GM18909 (cell line): ENCODE results near the gene CCDC97.

Experiments used
- ATAC-seq: cut with Tn5 transposase; IDR thresholded peaks from one replicate; pipeline ENCODE4 v1.9.1; 2021; ENCODE audit warnings: mild to moderate bottlenecking; ENCODE audit not compliant: unreplicated experiment, poor library complexity

CCDC97 gene

DNA sequence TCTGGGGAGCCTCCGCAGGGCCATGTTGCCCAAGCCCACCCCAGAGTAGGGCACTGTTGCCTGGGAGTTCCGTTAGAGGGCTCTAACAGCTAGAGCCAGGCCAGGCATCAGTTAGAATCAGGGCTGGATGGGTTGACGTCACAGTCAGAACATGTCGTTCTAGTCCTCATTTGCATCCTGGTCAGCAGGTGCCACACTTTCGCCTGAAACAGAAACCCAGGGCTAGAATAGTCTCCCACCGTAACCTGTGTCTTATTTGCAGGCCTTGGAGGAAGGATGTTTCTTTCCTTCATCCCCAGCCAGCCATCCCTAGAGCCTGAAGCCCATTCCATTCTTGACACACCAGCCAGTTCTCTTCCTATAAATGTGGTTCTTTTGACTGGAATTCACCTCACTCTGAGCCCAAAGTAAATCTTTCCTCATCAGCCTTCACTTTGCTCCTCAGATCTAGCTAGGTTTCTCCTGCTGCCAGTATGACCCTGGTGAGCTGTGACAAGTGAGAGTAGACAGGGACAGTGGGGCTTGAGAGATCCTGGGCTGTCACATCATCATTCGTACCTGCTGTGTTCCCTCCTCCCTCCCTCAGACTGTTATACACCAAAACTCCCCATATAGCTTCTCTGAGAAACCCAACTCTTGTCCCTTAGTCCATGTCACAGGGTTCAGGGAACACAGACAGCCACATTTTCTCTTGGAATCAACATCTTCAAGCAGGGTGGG lies 12.2 kb upstream of the CCDC97 start:
- peak; percentile 79 for ATAC-seq

DNA sequence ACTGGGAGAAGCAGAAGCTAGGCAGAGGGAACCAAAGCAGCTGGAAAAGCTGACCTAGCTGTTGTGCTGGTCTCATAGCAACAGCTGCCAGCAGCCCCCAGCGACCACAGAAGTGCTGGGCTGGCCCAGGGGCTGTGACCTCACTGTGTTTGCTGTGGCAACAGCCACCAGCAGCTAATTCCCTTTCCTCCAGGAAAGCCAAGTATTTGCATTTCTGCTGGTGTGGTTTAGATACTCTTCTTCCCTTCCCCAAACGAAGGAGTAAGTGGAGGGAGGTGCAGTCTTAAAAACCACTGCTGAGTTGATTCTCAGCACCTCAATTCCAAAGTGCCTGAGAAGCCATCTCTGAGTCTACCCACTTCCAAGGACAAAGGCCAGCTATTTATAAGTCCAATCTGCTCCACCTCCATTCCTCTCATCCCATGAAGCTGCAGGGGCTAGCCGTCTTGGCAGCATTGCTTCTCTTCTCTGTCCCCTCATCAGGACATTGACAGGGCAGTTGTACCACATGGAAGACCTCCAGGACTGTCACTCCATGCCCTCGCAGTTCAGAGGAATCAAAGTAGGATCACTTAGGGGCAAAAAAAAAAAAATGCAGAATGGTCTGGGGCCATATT lies 11.5 kb upstream of the CCDC97 start:
- no peak for ATAC-seq

- ATAC-seq: no peak
Measured at GRCh38 chr19:41299046-41299754, 10.8 kb upstream of the CCDC97 start.

DNA sequence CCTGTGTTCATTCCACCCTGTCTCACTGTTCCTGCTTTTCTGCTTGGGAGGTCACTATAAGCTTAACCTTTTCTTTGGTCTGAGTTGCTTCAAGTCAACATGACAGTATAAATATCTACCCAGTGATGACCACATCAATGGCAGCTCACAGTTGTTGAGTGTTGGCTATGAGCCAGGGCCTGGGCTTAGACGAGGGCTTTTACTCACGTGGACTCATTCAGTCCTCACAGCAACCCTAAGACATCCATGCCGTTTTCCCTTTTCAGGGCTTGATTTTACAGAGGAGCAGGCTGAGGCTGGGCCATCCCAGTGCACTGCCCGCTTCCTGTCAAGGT lies 10.2 kb upstream of the CCDC97 start:
- ATAC-seq: no peak

GRCh38 chr19:41300555-41300954 lies 9.4 kb upstream of the CCDC97 start:
- ATAC-seq: no peak

DNA sequence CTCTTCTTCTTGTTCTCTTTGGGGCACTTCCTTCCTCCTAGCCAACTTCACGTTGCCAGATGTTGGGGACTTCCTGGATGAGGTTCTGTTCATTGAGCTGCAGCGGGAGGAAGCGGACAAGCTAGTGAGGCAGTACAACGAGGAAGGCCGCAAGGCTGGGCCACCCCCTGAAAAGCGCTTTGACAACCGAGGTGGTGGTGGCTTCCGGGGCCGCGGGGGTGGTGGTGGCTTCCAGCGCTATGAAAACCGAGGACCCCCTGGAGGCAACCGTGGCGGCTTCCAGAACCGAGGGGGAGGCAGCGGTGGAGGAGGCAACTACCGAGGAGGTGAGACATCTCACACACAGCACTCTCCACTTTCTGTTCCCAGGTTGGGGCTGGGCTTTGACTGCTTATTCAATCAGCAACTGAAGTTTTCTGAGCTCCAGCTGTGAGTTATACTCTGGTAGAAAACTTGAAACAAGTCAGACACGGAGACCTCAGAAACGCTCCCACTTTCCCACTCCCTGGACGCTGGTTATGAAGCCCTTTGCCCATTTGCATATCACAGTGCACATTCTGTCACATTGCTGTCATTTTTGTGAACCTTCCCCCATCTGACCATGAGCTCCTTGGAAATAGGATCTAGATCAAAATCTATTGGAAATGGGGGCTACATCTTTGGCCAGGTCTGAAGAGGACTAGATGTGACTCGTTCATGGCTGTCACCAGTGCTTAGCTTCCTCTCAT lies 7.2 kb upstream of the CCDC97 start:
- no peak for ATAC-seq

DNA sequence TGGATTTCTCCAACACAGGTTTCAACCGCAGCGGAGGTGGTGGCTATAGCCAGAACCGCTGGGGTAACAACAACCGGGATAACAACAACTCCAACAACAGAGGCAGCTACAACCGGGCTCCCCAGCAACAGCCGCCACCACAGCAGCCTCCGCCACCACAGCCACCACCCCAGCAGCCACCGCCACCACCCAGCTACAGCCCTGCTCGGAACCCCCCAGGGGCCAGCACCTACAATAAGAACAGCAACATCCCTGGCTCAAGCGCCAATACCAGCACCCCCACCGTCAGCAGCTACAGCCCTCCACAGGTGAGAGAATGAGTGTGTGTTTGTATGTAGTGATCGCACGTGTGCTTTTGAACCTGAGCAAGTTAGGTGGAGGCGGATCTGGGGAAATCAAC lies 6.0 kb upstream of the CCDC97 start:
- ATAC-seq: no peak

DNA sequence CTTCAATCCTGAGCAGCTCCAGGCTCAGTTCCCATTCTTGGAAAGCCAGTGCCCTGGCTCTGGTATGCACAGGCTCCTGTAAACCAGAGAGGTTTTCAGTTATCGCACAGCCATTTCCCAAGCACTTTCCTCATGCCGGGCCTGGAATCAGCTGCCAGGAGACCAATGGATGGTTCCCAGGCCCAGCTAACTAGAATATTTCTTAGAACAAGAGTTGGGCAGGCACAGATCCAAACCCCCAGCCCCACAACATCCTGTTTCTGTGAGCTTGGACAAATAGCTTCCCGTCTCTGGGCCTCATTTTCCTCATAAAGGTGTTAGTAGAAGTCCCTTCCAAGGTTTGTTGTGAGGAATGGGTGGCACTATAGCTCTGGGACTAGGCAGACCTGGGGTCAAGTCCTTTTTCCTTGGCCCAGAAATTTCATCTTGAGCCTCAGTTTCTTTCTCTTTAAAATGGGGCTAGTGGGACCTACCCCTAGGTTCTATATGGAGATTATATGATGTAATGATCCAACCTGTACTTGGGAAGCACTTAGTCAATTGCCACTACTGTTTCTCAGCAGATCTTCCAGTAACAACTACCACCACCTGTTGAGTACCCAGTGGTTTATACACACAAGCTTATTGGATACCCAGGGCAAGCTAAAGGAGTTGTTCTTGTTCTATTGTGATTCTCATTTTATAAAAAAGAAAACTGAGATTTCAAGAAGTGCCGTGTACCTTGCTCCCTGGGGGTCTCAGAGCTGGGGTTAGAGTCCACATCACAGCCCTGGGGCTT lies 5.1 kb upstream of the CCDC97 start:
- ATAC-seq: no peak

- no peak for ATAC-seq
Measured at GRCh38 chr19:41305927-41306793, 3.8 kb upstream of the CCDC97 start.

- no peak for ATAC-seq
Measured at GRCh38 chr19:41307090-41307875, 2.7 kb upstream of the CCDC97 start.

- no peak for ATAC-seq
Measured at GRCh38 chr19:41307954-41308449, 2.0 kb upstream of the CCDC97 start.

- peak; percentile 55 for ATAC-seq
Measured at GRCh38 chr19:41308450-41309179, 1.4 kb upstream of the CCDC97 start.

DNA sequence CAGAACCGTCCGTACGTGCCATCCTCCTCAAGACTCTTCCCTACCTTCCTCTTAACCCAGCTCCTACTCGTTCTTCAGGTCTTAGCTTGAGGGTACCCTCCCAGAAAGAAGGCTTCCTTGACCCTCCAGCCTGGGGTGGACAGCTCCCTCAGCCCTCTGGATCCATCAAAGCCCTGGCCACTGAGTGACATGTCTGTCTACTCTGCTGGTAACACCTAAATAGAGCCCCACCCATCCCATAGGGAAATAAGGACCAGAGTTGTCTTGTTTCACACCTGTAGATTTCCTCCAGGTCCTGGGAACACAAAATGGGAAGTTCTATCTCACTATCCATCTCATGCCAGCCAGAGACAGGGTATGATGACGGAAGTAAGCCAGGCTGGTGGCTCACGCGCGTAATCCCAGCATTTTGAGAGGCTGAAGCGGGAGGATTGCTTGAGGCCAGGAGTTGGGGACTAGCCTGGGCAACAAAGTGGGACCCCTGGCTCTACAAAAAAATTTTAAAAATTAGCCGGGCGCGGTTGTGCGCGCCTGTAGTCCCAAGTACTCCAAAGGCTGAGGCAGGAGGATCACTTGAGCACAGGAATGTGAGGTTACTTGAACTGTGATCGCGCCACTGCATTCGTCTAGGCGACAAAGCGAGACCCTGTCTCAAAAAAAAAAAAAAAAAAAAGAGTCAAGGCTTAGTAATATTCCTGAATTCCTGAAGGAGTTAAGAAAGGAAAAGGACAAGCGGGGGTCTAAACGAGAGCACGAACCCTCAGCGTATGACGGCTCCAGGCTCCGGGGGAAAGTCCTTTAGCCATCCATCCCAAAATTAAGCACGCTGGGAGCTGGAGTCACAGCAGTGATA lies 566 bp upstream of the CCDC97 start:
- ATAC-seq: no peak

GRCh38 chr19:41311072-41311471 lies 1.1 kb downstream of the CCDC97 start:
- ATAC-seq: no peak

- no peak for ATAC-seq
Measured at GRCh38 chr19:41311613-41312012, 1.6 kb downstream of the CCDC97 start.

- ATAC-seq: no peak
Measured at GRCh38 chr19:41316306-41316920, 6.4 kb downstream of the CCDC97 start.
